Lung microvascular endothelial cell (primary cell): ENCODE data around the gene RNF225. TPM values are rescaled to one million over a fixed set of nuclear protein-coding genes. Genes with fewer than 3 reads are reported as not detected.
A peak's percentile ranks its signal among the peaks of the same experiment; 100 is the strongest.
"Not testable (repeated sequence)": the region's sequence is repeated elsewhere in the genome, so short reads cannot be mapped to it uniquely, and the experiment has no call there.

ENCODE experiments used
- DNase-seq, 2 donors: peaks; one replicate each; pipeline versions ENCODE4 v3.0.0 to v3.0.0-alpha.2; 2010; ENCODE audit warnings: low read depth in 2 of 2
- total RNA-seq: library from RNA; depleted of rRNA; stranded (reverse); fragments of >200 nt; gene quantifications from 2 replicates; pipeline ENCODE4 v1.2.1, GENCODE V29; 2014

Gene RNF225
- total RNA-seq: not detected in 2 replicates

GRCh38 chr19:58395220-58395978 lies at the start of gene RNF225:
TSS of gene RNF225 (plus strand) at chr19:58395656. CDS start at chr19:58396090, 434 bp downstream.
- no peak for DNase-seq

DNA sequence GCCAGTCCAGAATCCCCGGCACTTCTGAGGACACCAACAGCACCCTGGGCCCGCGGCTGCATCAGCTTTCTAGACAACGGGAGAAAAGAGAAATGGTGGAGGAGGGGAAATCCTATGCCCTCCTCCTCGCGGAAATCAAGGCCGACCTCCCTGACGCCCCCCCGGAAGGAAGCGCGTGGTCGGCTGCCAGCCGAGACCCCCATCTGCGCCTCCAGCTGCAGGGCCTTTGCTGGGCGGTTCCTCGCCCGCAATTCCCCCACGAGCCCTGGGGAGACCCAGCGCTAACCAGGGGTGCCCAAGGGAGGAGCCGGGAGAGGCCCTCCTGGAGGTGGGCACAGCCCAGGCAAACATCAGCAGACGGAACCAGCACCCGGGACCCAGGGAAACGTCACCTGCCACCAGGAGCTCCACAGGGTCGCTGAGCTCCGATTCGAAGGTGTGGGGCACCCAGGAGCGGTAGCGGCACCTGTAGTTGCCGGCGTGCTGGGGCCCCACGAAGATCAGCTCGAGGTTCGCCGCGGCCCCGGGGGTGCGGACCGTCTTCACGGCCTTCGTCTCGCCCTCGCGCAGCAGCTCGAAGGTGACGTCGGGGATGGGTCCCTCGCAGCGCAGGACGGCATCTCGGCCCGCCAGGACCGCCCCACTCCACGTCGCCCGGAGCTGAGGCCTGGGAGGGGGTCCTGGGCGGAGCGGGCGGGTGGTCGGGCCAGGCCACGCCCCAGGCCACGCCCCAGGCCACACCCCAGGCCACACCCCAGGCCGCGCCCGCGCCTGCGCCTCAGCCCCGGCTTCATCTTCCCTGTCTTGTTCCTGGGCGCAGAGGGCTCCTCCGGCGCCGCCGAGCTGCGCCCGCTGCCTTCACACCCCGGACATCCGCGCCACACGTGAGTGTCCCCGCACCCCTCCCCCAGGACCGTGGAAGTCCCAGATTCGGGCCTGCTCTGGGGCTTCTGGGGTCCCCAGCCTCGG lies 48.2 kb upstream of the RNF225 start:
- DNase-seq: peak; percentile 33 to 59

DNA sequence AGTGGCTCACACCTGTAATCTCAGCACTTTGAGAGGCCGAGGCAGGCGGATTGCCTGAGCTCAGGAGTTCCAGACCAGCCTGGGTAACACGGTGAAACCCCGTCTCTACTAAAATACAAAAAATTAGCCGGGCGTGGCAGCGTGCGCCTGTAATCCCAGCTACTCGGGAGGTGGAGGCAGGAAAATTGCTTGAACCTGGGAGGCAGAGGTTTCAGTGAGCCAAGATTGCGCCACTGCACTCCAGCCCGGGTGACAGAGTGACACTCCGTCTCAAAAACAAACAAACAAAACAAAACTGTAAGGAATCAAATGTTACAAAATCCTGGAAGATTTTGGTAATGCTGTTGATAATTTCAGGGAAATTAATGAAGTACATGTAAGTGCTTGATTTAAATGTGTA lies 47.4 kb upstream of the RNF225 start:
- not testable (repeated sequence) for DNase-seq

DNA sequence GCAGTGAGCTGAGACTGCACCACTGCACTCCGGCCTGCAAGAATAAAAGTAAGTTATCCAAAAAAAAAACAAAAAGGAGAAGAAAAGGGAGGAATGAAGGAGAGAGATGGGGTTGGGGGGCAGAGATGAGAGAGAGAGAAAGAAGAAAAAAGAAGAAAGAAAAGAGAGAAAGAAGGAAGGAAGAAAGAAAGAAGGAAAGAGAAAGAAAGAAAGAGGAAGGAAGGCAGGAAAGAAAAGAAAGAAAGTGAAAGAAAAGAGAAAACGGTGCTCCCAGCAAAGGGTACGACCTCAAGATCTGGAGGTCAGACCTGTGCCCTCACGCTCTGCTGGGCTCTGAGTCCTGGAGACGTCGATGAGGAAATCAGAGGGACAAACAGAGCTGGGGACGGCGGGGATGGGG lies 45.9 kb upstream of the RNF225 start:
- DNase-seq: no peak

GRCh38 chr19:58350001-58350861 lies 45.2 kb upstream of the RNF225 start:
- DNase-seq: peak; percentile 25 to 33

GRCh38 chr19:58350871-58351557 lies 44.4 kb upstream of the RNF225 start:
- no peak for DNase-seq

- DNase-seq: no peak
Observed at GRCh38 chr19:58351558-58351878, 43.9 kb upstream of the RNF225 start.

- DNase-seq: no peak
Observed at GRCh38 chr19:58351990-58352755, 43.3 kb upstream of the RNF225 start.

- no peak for DNase-seq
Observed at GRCh38 chr19:58352760-58353671, 42.4 kb upstream of the RNF225 start, which contains the start of gene A1BG. TSS of gene A1BG (minus strand) at chr19:58353492. CDS start at chr19:58353437, 55 bp downstream.

DNA sequence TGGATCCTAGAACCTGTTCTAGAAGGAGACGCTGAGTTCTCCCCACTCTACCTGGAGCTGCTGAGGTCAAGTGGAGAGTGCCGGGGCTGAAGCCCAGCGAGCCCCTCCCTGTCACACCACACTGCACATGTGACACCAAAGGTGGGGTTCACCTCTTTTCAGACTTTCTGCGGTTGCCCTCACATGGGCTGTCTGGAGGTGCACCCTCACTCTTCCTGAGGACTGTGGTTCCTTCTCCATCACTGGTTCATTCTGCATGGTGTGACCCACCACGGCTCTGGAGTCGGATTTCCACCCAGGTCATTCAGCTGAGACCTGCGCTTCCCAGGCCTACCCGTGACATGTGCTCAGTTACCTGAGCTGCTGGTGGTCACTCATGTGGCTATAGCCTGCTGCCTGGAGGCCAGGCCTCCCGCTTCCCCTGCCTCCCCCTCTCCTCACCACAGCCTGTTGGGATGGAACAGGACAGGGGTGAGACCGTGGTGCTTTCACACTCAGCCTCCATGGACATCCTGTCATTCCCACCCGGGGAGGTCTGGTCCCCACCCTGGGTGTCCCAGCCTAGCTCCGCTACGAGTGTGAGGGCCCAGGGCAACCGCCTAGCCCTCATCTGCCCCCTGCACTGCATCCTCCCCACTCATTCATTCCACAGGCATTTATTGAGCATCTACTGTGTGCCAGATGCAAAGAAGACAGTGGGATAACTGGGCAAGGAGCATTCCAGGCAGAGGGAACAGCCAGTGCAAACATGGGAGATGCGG lies 41.6 kb upstream of the RNF225 start:
- no peak for DNase-seq

- DNase-seq: no peak
Observed at GRCh38 chr19:58354478-58355030, 40.9 kb upstream of the RNF225 start.

GRCh38 chr19:58355215-58355796 lies 40.1 kb upstream of the RNF225 start:
- DNase-seq: no peak

DNA sequence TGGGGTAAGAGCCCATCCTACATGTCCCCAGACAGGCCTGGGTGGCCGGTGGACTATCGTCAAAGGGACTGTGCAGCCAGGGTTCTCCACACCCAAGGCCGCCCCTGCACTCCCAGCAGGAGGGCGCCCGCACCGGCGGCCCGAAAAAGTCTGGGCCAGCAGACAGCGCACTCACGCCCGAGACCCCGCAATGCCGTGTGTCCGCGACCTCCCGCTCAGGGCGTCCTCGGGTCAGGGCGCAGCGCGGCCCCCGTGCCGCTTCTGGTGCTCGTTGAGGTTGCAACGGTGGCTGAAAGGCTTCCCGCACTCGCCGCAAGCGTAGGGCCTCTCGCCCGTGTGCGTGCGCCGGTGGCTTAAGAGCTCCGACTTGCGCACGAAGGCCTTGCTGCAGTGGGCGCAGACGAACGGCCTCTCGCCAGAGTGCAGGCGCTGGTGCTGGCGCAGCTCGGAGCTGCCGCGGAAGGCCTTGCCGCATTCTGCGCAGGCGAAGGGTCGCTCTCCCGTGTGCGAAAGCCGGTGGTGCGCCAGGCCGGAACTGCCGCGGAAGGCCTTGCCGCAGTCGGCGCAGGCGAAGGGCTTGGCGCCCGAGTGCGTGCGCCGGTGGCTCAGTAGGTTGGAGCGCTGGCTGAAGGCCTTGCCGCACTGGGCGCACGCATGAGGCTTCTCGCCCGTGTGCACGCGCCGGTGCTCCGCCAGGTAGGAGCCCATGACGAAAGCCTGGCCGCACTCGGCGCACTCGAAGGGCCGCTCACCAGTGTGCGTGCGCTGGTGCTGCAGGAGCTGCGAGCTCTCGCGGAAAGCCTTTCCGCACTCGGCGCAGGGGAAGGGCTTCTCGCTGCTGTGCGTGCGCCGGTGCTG lies 39.3 kb upstream of the RNF225 start:
- peak; percentile 48 to 53 for DNase-seq

GRCh38 chr19:58356766-58357480 lies 38.5 kb upstream of the RNF225 start:
- peak; percentile 13 to 29 for DNase-seq

- DNase-seq: no peak
Observed at GRCh38 chr19:58357481-58358145, 37.8 kb upstream of the RNF225 start.
